Large intestine (tissue), 3 donors: ENCODE data around the gene CAB39. TPM values are rescaled to one million over a fixed set of nuclear protein-coding genes. Genes with fewer than 3 reads are reported as not detected.

Experiments
- DNase-seq, 2 donors: peaks; one replicate each; pipeline versions ENCODE4 v3.0.0 to v3.0.0-alpha.2; 2013
- H3K27ac ChIP-seq: one replicate; pipeline ENCODE4 v1.5.1; 2013; ENCODE audit warnings: low read length
- H3K27me3 ChIP-seq: 2 replicates; pipeline ENCODE4 v1.6.1; 2013; ENCODE audit warnings: low read length; ENCODE audit not compliant: control insufficient read depth, insufficient read depth
- H3K36me3 ChIP-seq: 2 replicates; pipeline ENCODE4 v1.6.1; 2013; ENCODE audit warnings: low read length; ENCODE audit not compliant: control insufficient read depth, insufficient read depth
- H3K4me1 ChIP-seq: one replicate; pipeline ENCODE4 v1.6.1; 2013; ENCODE audit warnings: low read length; ENCODE audit not compliant: control insufficient read depth, insufficient read depth
- H3K4me3 ChIP-seq: one replicate; pipeline ENCODE4 v1.5.1; 2013; ENCODE audit warnings: low read length
- H3K9me3 ChIP-seq: one replicate; pipeline ENCODE4 v1.6.1; 2013; ENCODE audit warnings: mild to moderate bottlenecking, low read depth, low read length, moderate library complexity; ENCODE audit not compliant: control insufficient read depth
- WGBS: methylation state at CpG from one replicate; pipeline ENCODE4 v1.1.5; 2013; ENCODE audit warnings: low lambda C conversion rate; ENCODE audit not compliant: insufficient coverage; 5-methylcytosine and 5-hydroxymethylcytosine counted together
- polyA plus RNA-seq: library from polyadenylated mRNA; unstranded; fragments of 120-200 nt; gene quantifications from one replicate; pipeline ENCODE4 v1.2.1, GENCODE V29; 2013

The CAB39 gene
- polyA plus RNA-seq, 1 donor, result 81.3 TPM

DNA sequence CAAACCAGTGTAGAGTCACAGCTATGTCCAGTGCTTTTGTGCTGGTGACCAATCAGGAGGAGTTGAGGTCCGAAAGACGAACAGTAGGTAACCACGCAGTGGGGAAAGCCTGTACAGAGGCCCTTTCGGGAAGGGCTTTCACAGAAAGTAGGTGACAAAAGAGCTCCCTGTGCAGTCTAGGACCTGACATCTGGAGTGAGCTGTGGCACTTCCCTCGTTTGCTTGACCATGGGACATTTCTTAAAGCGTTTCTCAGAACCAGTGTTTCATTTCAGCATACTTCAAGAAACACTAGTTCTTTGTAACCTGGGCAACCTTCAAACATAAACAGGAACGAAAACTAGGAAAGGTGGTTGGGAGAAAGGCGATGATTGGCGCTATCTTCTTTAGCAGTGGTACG is 96.4 kb downstream of the CAB39 start:
- H3K9me3 ChIP-seq, result no peaks in the 10 kb centered on the region
- 40% methylated on average over 1 of the region's 10 CpGs for WGBS
- no peaks in the 10 kb centered on the region for H3K27me3 ChIP-seq
- no peak overlapping the region for H3K27ac ChIP-seq
- no peaks in the 10 kb centered on the region for H3K4me1 ChIP-seq
- DNase-seq, result no peak
- peaks cover 39% of the 10 kb centered on the region for H3K36me3 ChIP-seq
- no peak overlapping the region for H3K4me3 ChIP-seq

DNA sequence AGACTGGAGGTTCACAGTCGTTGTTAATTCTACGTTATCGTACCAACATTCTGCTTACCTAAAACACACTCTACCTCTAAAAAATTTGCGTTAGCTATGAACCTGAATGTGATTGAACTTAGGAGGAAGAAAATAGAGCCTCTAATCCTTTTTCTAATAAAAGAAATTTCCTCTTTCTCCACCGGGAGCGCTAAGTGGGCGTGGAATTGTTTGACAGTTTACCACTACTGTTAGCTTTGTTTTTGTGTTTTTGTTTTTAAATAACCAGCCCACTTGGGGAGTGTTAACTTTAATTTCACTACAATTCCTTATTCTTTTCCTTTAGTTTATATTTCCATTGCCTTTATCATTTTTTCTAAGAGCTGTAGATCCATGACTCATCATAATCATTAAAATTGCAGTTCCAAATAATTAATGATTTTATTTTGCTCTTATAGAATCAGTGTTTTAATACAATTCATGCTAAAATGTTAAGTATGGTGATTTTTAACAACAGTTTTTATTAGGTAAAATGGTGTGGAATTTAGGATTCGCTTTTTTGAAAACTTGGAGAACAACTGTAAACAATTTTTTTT is 97.1 kb downstream of the CAB39 start:
- WGBS, result 79% methylated on average over 7 of the region's 8 CpGs
- Histone ChIP-seq H3K4me3 (no peak overlapping the region), H3K36me3 (peaks cover 46% of the 10 kb centered on the region)

DNA sequence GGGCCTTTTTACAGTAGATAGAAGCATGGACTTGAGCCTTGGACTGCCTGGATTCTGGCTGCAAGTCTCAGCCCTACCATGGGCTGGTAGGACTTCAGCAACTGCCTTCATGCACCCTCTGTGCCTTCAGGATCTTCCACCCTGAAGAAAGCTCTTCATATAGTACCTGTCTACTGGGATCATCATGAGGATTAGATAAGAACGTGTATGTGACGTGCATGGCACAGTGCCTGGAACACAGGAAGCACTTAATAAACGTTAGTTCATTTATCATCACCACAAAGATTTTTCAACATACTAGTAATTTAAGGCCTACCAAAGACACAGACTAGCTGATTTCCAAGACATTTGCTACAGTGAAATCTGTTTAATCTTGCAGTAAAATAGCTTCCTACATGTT is 98.9 kb downstream of the CAB39 start:
- 78% methylated on average over 3 of the region's 3 CpGs for WGBS
- no peaks in the 10 kb centered on the region for H3K27me3 ChIP-seq
- no peaks in the 10 kb centered on the region for H3K9me3 ChIP-seq
- H3K27ac ChIP-seq, result no peak overlapping the region
- H3K36me3 ChIP-seq, result peaks cover 43% of the 10 kb centered on the region
- no peaks in the 10 kb centered on the region for H3K4me1 ChIP-seq
- no peak overlapping the region for H3K4me3 ChIP-seq
- no peak for DNase-seq

More for the DNA sequence above, 97.1 kb downstream of the CAB39 start:
- DNase-seq, result no peak
- H3K4me1 ChIP-seq, result no peaks in the 10 kb centered on the region
- H3K9me3 ChIP-seq, result no peaks in the 10 kb centered on the region
- no peak overlapping the region for H3K27ac ChIP-seq
- no peaks in the 10 kb centered on the region for H3K27me3 ChIP-seq

DNA sequence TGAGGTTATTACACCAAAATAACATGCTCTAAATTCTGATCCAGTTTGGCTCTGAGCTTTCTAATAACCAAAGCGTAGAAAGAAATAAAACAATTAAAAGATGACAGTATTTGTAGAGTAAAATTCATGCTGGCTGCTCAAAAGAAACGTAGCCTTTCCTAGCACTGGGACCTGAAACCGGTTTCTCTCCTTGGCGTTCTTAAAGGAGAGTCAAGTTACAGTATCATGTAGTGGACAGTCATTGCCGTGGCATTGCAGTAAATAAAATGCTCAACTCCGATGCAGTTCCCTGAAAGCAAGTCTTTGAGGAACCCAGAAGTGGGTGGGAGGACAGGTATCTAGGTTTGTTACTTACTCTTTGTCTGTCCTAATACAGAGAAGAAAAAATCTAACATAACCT is 99.4 kb downstream of the CAB39 start:
- Histone ChIP-seq H3K27ac (no peak overlapping the region), H3K36me3 (peaks cover 45% of the 10 kb centered on the region), H3K27me3 (no peaks in the 10 kb centered on the region), H3K9me3 (no peaks in the 10 kb centered on the region), H3K4me3 (no peak overlapping the region), H3K4me1 (no peaks in the 10 kb centered on the region)
- no peak for DNase-seq
- WGBS, result 93% methylated on average over 5 of the region's 6 CpGs

DNA sequence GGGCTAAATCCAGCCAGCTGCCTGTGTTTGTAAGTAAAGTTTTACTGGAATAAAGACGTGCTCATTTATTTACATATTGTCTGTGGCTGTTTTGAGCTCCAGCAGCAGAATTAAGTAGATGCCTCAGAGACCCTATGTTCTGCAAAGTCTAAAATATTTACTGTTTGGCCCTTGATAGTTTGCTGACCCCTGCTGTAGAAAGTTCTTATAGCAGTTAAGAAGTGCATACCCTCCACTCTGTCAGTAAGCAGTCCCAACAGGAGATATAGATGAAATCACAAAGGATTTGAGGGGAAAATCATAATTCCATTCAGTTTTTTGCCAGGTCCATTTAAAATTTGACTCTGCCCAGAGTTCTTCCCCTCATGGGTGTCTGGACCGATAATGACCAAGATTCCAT is 102.0 kb downstream of the CAB39 start:
- no peak for DNase-seq
- H3K36me3 ChIP-seq, result peaks cover 54% of the 10 kb centered on the region

DNA sequence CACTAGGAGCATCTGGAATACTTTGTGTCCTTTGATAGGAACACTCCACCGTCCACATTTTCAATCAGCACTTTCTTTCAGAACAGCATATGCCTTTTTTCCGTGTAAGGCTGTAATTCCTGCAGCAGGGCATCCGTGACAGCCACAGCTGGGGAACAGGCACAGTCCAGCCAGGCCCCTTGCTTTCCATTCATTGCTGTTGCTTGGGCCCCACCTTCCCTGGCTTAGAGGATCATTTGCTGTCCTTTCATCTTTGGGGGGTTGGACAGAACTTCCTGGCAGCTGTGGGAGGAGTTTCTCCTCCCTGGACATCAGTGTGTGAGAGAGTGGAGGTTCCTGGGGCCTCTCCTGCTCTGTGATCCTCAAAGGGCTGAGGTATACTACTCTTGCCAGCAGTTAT is 102.4 kb downstream of the CAB39 start:
- 100% methylated on average over 1 of the region's 3 CpGs for WGBS
- no peak overlapping the region for H3K27ac ChIP-seq
- no peak overlapping the region for H3K4me3 ChIP-seq
- H3K4me1 ChIP-seq, result no peaks in the 10 kb centered on the region
- DNase-seq, result no peak
- H3K27me3 ChIP-seq, result no peaks in the 10 kb centered on the region
- H3K9me3 ChIP-seq, result no peaks in the 10 kb centered on the region
- H3K36me3 ChIP-seq, result peaks cover 56% of the 10 kb centered on the region

More for the DNA sequence above, 102.0 kb downstream of the CAB39 start:
- Histone ChIP-seq H3K27ac (no peak overlapping the region), H3K4me3 (no peak overlapping the region), H3K27me3 (no peaks in the 10 kb centered on the region), H3K4me1 (no peaks in the 10 kb centered on the region), H3K9me3 (no peaks in the 10 kb centered on the region)
- no CpG with 5 or more reads among the region's 2 CpGs for WGBS

DNA sequence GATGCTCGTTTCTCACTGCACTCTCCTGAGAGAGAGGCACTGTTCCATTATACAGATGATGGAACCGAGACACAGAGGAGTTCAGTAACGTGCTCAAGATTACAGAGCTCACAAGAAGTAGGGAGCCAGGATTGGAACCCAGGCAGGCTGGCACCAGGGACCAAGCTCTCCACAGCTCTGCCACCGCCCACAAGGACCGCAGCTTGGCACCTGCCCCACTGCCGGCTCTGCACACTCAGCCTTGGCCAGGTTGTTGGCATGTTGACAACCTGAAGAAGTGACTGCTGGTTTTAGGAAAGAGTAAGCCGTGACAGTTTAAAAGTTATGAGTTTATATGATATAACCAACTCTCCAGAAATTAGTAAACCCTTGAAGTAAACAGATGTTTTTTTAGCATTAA is 104.1 kb downstream of the CAB39 start:
- H3K27me3 ChIP-seq, result no peaks in the 10 kb centered on the region
- H3K27ac ChIP-seq, result no peak overlapping the region
- no peak overlapping the region for H3K4me3 ChIP-seq
- no peaks in the 10 kb centered on the region for H3K9me3 ChIP-seq
- WGBS, result no CpG with 5 or more reads among the region's 7 CpGs
- DNase-seq, result no peak
- H3K4me1 ChIP-seq, result no peaks in the 10 kb centered on the region
- peaks cover 44% of the 10 kb centered on the region for H3K36me3 ChIP-seq

DNA sequence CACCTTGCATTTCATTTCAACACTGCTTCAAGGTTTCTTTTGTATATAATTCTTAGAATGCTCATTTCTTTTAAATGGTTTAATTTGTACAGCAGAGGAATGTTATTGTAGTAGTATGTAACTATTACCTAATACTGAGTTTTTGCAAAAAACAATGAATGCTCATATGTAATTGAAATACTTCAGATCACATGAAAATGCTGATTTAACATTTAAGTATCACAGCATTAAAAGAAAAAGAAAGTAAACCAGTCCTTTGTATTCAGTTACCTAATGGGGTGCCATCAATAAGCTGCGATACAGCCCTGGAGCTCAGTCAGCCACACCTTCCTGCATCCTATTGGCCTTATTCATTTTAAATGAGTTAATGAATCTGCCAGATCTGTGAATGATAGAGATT is 106.8 kb downstream of the CAB39 start:
- Histone ChIP-seq H3K4me3 (no peak overlapping the region), H3K27ac (no peak overlapping the region), H3K36me3 (peaks cover 35% of the 10 kb centered on the region), H3K9me3 (no peaks in the 10 kb centered on the region), H3K27me3 (no peaks in the 10 kb centered on the region), H3K4me1 (no peaks in the 10 kb centered on the region)
- DNase-seq, result no peak
- WGBS, result no CpG with 5 or more reads among the region's 1 CpG

DNA sequence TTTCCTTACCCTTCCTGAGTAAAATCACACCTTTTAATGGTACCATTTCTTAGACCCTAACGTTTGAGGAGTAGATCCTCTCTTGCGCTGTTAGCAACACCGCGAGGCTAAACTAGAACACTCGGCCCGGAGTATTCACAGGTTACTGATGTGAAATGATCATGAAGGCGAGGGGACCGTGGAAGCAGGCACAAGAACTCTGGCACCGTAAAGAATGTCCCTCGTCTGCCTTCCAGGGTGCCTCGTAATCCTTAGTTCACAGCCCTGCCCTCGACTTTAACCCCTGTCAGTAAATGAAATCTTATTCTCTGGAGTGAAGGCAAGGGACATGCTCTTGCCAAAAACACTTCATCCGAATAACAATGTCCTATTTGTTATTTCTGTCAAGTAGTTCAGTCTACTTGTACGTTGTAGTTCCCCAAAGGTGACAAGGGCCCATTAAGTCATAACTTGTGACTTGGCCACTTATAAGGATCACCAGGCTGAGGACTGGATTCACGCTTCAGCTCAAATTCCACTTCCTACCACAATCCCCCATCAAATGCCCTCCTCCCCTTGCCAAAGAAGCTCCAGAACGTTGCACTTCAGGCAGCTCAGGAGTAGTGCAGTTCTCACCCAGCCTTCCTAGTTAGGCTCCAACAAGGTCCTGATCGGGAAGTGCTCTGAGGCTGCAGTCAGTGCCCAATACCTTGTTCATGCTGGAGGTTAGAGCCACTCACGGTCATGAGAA is 108.8 kb downstream of the CAB39 start:
- no peak overlapping the region for H3K27ac ChIP-seq
- no peak for DNase-seq
- no peaks in the 10 kb centered on the region for H3K9me3 ChIP-seq
- 60% methylated on average over 1 of the region's 18 CpGs for WGBS
- no peaks in the 10 kb centered on the region for H3K4me1 ChIP-seq
- no peak overlapping the region for H3K4me3 ChIP-seq
- peaks cover 32% of the 10 kb centered on the region for H3K36me3 ChIP-seq
- peaks cover 7% of the 10 kb centered on the region for H3K27me3 ChIP-seq

DNA sequence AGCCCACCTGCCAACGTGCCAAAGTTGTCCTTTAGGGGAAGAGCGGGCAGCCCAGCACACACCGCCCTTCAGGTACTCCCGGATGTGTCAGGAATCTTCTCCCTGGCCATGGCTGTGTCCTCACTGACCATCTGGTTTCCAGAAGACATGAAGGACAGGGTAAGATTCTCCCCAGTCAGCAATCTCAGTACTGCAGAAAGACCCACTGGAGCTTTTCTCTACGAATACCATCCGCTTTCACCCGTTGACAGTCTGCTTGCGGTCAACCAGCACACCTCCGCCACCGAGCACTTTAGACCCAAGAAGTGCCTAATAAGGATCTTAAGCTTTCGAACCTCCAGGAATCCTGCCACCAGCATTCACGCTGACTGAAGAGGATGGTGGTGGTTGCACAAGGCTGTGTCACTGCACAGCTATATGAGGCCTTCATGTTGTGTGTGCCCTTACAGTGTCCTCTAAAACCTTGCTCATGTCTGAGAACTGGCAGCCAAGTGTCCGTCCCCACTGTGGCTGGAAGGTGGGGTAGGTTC is 109.4 kb downstream of the CAB39 start:
- Histone ChIP-seq H3K4me3 (no peak overlapping the region), H3K27ac (no peak overlapping the region), H3K4me1 (no peaks in the 10 kb centered on the region), H3K27me3 (peaks cover 12% of the 10 kb centered on the region), H3K36me3 (peaks cover 28% of the 10 kb centered on the region), H3K9me3 (no peaks in the 10 kb centered on the region)
- no CpG with 5 or more reads among the region's 13 CpGs for WGBS
- no peak for DNase-seq
